Left renal pelvis (tissue), 4 donors: ENCODE data around the gene RNASEH1. TPM values are rescaled to one million over a fixed set of nuclear protein-coding genes. Genes with fewer than 3 reads are reported as not detected.

ENCODE experiments used
- DNase-seq, 4 donors: peaks; one replicate each; pipeline ENCODE4 v3.0.0-alpha.2; 2013; ENCODE audit warnings: low read depth in 4 of 4, low spot score in 3 of 4
- polyA plus RNA-seq, 4 donors: library from polyadenylated mRNA; unstranded; fragments of 120-200 nt; gene quantifications; one replicate each; pipeline ENCODE4 v1.2.1, GENCODE V29; 2013; ENCODE audit not compliant: insufficient read length in 4 of 4

The RNASEH1 gene
- polyA plus RNA-seq, 4 donors, result 15.1 to 19.5 (median 17.4) TPM

GRCh38 chr2:3563521-3563976 lies 5.4 kb upstream of the RNASEH1 start:
- no peak for DNase-seq

DNA sequence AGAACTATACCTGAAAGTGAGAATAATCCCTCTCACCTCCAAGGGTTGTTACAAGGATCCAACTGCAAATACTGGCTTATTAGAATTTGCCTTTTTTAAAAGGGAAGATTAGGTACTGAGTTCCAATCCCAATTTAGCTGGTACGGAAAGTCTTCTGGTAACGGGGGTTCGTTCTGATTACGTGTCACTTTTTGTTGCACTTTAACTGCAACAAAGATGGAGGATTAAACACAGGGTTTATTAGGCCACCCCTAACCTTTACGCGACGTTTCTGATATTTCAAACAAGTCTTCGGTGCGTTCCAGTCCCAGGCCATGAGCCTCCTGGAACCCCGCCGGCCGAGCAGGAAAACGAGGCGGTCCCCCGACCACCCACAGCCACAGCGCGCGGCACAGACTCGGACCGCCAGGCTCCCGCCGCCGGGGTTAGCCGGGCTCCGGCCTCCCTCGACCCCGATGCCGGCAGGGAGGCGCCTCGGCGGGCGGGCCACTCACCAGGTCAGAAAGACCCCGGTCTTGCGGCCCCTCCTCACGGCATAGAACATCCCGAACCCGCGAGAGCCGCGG lies 411 bp downstream of the RNASEH1 start:
- no peak for DNase-seq

- DNase-seq, result no peak
These were observed 4.2 kb downstream of the RNASEH1 start for GRCh38 chr2:3553946-3554345.

- DNase-seq, result no peak
These were observed 10.2 kb downstream of the RNASEH1 start for GRCh38 chr2:3547915-3548314.

DNA sequence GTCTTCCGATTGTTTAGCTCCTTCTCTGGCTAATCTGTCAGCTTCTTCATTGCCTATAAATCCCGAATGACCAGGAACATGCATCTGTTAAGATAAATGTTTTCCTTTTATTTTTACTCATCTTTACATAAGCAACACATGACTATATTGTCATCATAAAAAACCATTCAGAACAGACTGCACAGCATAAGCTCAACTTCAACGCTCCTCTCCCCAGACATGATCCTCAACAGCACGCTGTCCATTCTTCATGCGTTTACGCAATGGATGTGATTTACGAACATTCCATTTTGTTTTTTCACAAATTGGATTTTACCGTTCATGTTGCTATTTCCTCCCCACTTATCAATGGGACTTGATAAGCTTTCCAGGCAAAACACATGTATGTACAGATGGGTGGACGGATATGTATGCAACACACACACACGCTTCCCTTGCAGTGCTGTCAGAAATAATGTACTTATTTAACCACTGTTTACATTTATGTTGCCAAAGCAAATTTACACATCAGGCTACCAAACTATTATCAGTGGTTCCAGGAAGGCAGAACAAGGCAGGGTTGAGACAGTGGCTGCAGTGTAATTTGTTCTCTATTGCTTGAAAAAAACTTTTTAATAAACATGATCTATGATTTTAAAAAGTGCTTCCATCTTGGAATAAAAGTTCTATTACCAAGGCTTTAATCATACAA lies 12.2 kb downstream of the RNASEH1 start:
- DNase-seq, result no peak

- DNase-seq, result no peak
These were observed 15.0 kb downstream of the RNASEH1 start for GRCh38 chr2:3543023-3543683.

- no peak for DNase-seq
These were observed 16.0 kb downstream of the RNASEH1 start for GRCh38 chr2:3542107-3542506.

GRCh38 chr2:3539836-3540235 lies 18.3 kb downstream of the RNASEH1 start:
- DNase-seq, result no peak

GRCh38 chr2:3536682-3537632 lies 21.2 kb downstream of the RNASEH1 start:
- DNase-seq, result peak in 1 of 4 donors; percentile 25

- DNase-seq, result peak in 2 of 4 donors; percentile 67 to 71
These were observed 22.1 kb downstream of the RNASEH1 start for GRCh38 chr2:3535794-3536681.

- no peak for DNase-seq
These were observed 22.7 kb downstream of the RNASEH1 start for GRCh38 chr2:3535467-3535793.

GRCh38 chr2:3534251-3534814 lies 23.8 kb downstream of the RNASEH1 start:
- DNase-seq, result no peak

GRCh38 chr2:3533836-3534235 lies 24.3 kb downstream of the RNASEH1 start:
- DNase-seq, result no peak

GRCh38 chr2:3532941-3533340 lies 25.2 kb downstream of the RNASEH1 start:
- no peak for DNase-seq

DNA sequence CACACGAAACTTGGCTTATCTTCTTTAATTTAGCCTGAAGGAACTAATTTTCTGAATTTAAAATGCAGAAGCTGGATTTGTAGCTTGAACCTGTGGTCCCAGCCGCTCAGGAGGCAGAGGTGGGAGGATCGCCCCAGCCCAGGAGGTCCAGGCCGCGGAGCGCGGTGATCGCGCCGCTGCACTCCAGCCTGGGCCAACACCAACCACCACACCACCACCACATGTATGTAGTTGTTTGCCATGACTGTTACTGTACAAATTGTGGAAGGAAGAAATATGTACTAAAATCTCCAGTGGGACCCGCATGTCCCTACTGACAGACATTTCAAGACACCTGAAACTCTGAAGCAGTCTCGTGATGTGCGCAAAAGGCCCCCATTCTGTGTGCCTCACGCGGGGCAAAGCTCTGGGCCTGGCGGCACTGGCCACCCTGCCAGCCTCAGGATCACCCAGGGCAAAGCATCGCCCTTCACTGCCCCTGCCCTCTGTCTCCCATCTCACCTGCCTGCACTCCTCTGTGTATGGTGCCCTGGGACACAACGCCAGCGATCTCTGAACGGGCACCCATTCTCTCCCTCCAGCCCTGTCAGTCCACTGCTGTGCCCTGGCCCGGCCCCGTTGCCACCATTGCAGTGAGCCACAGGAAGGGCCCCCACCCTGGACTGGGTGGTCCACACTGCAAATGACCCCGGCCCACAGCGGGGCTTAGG lies 28.7 kb downstream of the RNASEH1 start:
- no peak for DNase-seq

DNA sequence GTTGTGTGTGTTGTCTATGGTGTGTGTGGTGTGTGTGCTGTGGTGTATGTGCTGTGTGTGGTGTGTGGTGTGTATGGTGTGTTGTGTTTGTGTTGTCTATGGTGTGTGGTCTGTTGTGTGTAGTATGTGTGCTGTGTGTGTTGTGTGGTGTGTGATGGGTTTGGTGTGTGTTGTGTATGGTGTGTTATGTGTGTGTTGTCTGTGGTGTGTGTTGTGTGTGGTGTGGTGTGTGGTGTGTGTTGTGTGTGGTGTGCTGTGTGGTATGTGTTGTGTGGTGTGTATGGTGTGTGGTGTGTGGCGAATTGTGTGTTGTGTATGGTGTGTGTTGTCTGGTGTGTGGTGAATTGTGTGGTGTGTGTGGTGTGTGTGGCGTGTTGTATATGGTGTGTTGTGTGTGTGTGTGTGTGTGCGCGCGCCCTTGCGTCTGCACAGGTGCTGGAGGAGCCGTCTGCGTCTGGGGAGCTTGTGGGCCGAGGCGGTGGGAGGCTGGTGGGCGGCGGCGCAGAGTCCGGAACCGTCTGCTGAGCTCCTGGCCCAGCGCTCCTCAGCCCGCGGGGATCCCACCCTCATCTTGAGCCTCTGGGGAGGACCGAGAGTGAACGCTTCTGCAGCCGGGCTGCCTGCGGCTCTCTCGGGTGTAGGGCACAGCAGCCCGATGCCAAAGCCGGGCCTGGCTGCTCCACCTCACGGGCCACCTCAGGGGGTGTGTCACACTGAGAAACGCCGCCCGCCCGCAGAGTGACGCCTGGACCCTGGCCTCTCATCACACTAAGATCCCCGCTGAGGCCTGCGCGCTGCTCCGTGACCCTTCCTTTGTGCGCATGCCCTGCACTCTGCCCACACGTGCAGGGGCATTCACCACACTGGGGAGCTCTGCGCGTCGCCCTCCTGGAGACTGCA lies 30.0 kb downstream of the RNASEH1 start:
- no peak for DNase-seq

GRCh38 chr2:3526871-3527270 lies 31.3 kb downstream of the RNASEH1 start:
- no peak for DNase-seq

DNA sequence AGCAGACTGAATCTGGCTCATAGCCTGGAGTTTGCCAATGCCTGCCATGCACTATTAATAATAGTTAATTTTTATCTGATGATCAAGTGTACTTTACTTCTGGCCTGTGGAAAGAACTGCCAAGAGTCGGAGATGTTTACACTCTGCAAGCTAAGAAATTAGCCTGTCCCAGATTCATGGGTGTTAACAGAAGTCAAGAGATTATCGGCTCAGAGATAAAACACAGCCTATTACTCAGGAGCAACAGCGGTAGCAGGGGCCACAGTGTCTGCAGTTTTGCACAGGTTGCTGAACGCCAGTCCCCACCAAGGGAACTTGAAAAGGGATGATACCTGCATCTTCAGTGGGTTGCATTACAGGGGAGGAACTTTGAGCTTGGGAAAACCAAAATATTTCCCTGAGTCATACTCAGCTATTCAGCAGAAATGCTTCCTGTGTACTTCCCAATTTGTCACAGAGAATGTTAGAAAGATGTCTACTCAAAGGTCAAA lies 34.5 kb downstream of the RNASEH1 start:
- no peak for DNase-seq
